DLD1 (cell line): ENCODE results near the gene PSMB7.
"Not testable (repeated sequence)": the region's sequence is repeated elsewhere in the genome, so short reads cannot be mapped to it uniquely, and the experiment has no call there.

Source experiments
- in situ Hi-C: cut with HindIII; loops from 2 replicates; pipeline ENCODE4 v1.10.0; 2017; ENCODE audit warnings: low sequenced_read_pairs

The PSMB7 gene

GRCh38 chr9:124444166-124444565 lies 28.9 kb upstream of the PSMB7 start:
- in situ Hi-C loops: no loop called here

- in situ Hi-C loops: no loop called here
Measured at GRCh38 chr9:124443625-124444024, 28.4 kb upstream of the PSMB7 start.

GRCh38 chr9:124442826-124443225 lies 27.6 kb upstream of the PSMB7 start:
- in situ Hi-C loops: no loop called here

- in situ Hi-C loops: no loop called here
Measured at GRCh38 chr9:124442379-124442778, 27.1 kb upstream of the PSMB7 start.

- in situ Hi-C loops: no loop called here
Measured at GRCh38 chr9:124441291-124441690, 26.0 kb upstream of the PSMB7 start.

- in situ Hi-C loops: no loop called here
Measured at GRCh38 chr9:124440786-124441185, 25.5 kb upstream of the PSMB7 start.

GRCh38 chr9:124439686-124440243 lies 24.5 kb upstream of the PSMB7 start:
- in situ Hi-C loops: no loop called here

- in situ Hi-C loops: no loop called here
Measured at GRCh38 chr9:124439086-124439485, 23.8 kb upstream of the PSMB7 start.

GRCh38 chr9:124438091-124438490 lies 22.8 kb upstream of the PSMB7 start:
- in situ Hi-C loops: no loop called here

- in situ Hi-C loops: no loop called here
Measured at GRCh38 chr9:124437086-124437485, 21.8 kb upstream of the PSMB7 start.

GRCh38 chr9:124436320-124436719 lies 21.1 kb upstream of the PSMB7 start:
- in situ Hi-C loops: no loop called here

- in situ Hi-C loops: no loop called here
Measured at GRCh38 chr9:124429530-124429867, 14.3 kb upstream of the PSMB7 start.

- in situ Hi-C loops: no loop called here
Measured at GRCh38 chr9:124428751-124429529, 13.7 kb upstream of the PSMB7 start.

GRCh38 chr9:124427281-124427680 lies 12.0 kb upstream of the PSMB7 start:
- in situ Hi-C loops: no loop called here

- in situ Hi-C loops: no loop called here
Measured at GRCh38 chr9:124426361-124426760, 11.1 kb upstream of the PSMB7 start.

GRCh38 chr9:124425733-124426132 lies 10.5 kb upstream of the PSMB7 start:
- in situ Hi-C loops: not testable (repeated sequence)

- in situ Hi-C loops: no loop called here
Measured at GRCh38 chr9:124423591-124423990, 8.3 kb upstream of the PSMB7 start.

- in situ Hi-C loops: no loop called here
Measured at GRCh38 chr9:124423155-124423554, 7.9 kb upstream of the PSMB7 start.

- in situ Hi-C loops: no loop called here
Measured at GRCh38 chr9:124420991-124421543, 5.8 kb upstream of the PSMB7 start.

- in situ Hi-C loops: no loop called here
Measured at GRCh38 chr9:124419832-124420489, 4.7 kb upstream of the PSMB7 start.

GRCh38 chr9:124415852-124416484 lies 726 bp upstream of the PSMB7 start:
- in situ Hi-C loops: no loop called here

GRCh38 chr9:124414612-124415011 lies 630 bp downstream of the PSMB7 start:
- in situ Hi-C loops: no loop called here
